Mucosa of rectum (tissue), 2 donors: ENCODE data around the gene ZNF526.

Experiments
- H3K27ac ChIP-seq, 2 donors: one replicate each; pipeline ENCODE4 v1.7.0; 2013; ENCODE audit warnings: inconsistent platforms in 2 of 2, low read depth in 2 of 2, low read length in 2 of 2
- H3K27me3 ChIP-seq, 2 donors: one replicate each; pipeline ENCODE4 v1.7.0; 2013; ENCODE audit warnings: low read length in 2 of 2; ENCODE audit not compliant: control insufficient read depth in 2 of 2, insufficient read depth in 2 of 2
- H3K36me3 ChIP-seq, 2 donors: one replicate each; pipeline ENCODE4 v1.7.0; 2013; ENCODE audit warnings: low read length in 2 of 2; ENCODE audit not compliant: control insufficient read depth in 2 of 2, insufficient read depth in 2 of 2
- H3K4me1 ChIP-seq, 2 donors: one replicate each; pipeline ENCODE4 v1.7.0; 2013; ENCODE audit warnings: low read length in 2 of 2, mild to moderate bottlenecking in 1 of 2; ENCODE audit not compliant: control insufficient read depth in 2 of 2, insufficient read depth in 2 of 2
- H3K4me3 ChIP-seq, 2 donors: one replicate each; pipeline ENCODE4 v1.7.0; 2013; ENCODE audit warnings: low read length in 2 of 2
- H3K9ac ChIP-seq, 2 donors: one replicate each; pipeline ENCODE4 v1.7.0; 2013; ENCODE audit warnings: low read length in 2 of 2, low read depth in 1 of 2, mild to moderate bottlenecking in 1 of 2
- H3K9me3 ChIP-seq, 2 donors: one replicate each; pipeline ENCODE4 v1.7.0; 2013; ENCODE audit warnings: low read length in 2 of 2; ENCODE audit not compliant: control insufficient read depth in 2 of 2
- donor health status: healthy.
- donor health status: Normal muscosa, but diverticular disease.

The ZNF526 gene, protein sequence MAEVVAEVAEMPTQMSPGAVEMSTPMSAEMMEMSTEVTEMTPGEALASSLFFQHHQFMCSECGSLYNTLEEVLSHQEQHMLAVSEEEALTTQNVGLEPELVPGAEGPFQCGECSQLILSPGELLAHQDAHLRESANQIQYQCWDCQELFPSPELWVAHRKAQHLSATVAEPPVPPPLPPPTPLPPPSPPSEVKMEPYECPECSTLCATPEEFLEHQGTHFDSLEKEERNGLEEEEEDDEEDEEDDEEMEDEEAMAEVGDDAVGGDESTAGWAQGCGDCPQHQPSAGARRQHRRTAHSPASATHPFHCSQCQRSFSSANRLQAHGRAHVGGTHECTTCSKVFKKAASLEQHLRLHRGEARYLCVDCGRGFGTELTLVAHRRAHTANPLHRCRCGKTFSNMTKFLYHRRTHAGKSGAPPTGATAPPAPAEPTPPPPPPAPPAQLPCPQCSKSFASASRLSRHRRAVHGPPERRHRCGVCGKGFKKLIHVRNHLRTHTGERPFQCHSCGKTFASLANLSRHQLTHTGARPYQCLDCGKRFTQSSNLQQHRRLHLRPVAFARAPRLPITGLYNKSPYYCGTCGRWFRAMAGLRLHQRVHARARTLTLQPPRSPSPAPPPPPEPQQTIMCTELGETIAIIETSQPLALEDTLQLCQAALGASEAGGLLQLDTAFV

DNA sequence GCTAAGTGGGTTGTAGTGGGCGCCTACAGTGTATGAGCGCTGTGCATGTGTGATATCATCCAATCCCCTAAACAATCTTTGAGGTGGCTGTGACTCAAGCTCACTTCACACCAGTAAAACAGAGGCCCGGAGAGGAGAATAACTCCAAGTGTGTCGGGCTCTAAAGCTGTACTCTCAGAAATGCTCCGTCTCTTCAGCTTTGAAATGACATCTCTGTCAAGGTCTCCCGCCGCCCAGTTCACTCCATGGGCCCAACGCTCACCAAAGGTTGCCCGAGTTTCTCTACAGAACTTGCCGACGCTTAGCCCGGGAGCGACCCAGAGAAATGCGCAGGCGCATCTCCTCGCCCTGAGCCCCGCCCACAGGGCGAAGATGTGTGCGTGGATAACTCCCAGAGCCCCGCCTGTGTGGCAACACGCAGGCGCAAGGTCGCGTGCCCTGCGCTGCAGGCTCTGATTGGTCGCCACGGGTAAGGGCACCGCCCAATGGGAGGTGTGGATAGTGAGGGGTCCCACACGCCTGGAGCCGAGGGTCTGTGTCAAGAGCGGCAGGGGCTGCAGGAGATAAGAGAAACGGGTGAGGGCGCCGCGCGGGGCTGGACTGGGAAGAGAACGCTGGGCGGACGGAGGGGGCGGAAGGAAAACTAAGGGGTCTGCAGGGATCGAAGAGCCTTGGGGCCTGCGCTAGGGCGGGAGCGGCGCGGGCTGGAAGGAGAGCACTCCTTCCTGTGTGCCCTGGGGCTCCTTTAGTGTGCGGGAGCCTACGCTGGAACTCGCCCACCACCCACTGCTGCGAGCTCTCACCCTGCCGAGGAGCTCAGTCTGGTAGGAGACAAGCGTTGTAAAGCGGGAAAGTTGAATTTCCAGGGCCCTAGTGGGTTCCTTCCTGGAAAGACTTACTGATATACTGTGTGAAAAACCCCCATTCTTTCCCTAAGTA lies at the start of gene ZNF526:
TSS of gene ZNF526 (plus strand) at position 501 of the 939 bp plus-strand sequence. CDS start 4,092 bp downstream, outside the sequence.
- Histone ChIP-seq H3K9me3 (no peaks in the 10 kb centered on the region), H3K27ac (peak within 1 kb of the TSS; percentile 78 to 84), H3K4me1 (peaks cover 38 to 46% of the 10 kb centered on the region in 2 donors), H3K27me3 (no peaks in the 10 kb centered on the region), H3K9ac (peak within 1 kb of the TSS; percentile 94), H3K36me3 (peaks cover 11 to 13% of the 10 kb centered on the region in 2 donors), H3K4me3 (peak within 1 kb of the TSS; percentile 92 to 99)

DNA sequence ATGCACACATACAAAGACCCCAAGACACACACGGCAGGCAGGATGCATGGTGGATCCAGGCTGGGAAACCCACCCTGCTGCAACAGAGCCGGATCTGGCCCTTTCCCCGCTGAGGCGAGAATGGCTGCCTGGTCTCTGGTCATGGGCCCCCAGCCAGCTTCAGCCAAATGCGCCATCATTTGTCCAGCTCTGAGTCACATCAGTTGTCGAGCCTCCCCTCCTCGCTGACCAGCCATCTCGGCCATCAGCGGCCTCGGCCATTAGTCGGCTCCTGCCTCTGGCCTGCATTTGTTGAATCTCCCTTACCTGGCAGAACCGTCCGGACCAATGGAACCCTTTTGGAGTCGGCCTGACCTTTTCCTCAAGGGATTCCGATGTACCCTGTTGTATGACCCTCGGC lies 49.4 kb upstream of the ZNF526 start:
- Histone ChIP-seq H3K27me3 (peaks cover 14 to 16% of the 10 kb centered on the region in 2 donors), H3K4me3 (no peak overlapping the region), H3K27ac (no peak overlapping the region), H3K4me1 (no peaks in the 10 kb centered on the region), H3K9me3 (no peaks in the 10 kb centered on the region), H3K36me3 (no peaks in the 10 kb centered on the region), H3K9ac (no peak overlapping the region)

DNA sequence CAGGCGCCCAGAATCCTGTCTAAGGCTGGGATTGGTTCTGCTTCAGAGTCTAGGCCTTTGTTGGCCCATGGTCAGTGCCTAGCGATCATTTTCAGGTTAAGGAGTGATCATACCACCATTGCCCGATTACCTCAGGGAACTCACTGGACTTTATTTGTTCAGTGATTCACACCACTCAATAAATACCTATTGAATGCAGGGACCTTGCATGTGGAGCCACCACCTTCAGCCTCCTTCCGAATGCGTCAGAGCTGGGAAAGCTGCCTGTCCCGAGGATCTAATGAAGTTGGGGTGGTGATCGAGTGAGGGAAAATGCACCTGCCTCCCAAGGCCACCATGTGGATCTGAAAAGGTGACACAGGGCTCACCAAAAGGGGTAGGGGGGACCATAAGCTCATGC lies 47.9 kb upstream of the ZNF526 start:
- H3K27ac ChIP-seq, result no peak overlapping the region
- H3K36me3 ChIP-seq, result no peaks in the 10 kb centered on the region
- no peak overlapping the region for H3K9ac ChIP-seq
- peaks cover 3 to 5% of the 10 kb centered on the region in 2 donors for H3K4me1 ChIP-seq
- peaks cover 22 to 24% of the 10 kb centered on the region in 2 donors for H3K27me3 ChIP-seq
- H3K9me3 ChIP-seq, result no peaks in the 10 kb centered on the region
- H3K4me3 ChIP-seq, result no peak overlapping the region

DNA sequence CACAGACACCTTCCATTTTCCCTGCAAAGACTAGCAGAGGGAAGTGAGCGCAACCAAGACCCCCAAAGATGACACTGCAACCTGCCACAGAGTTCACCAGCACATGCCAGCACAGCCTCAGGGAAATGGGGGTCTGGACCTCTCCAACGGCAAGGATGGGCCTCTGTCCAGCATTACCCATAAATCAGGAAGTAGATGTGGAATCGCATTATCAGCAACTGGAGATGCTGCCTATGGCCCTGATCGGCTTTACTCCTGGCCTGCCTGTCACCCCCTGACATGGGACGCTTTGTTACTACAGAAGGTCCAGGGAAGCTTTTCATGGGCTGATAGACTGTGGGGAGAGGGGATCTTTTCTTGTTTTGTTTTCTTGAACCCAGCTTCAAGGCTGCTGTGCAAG lies 46.4 kb upstream of the ZNF526 start:
- H3K27me3 ChIP-seq, result peaks cover 36 to 38% of the 10 kb centered on the region in 2 donors
- no peaks in the 10 kb centered on the region for H3K36me3 ChIP-seq
- no peak overlapping the region for H3K27ac ChIP-seq
- H3K4me3 ChIP-seq, result no peak overlapping the region
- peaks cover 3 to 8% of the 10 kb centered on the region in 2 donors for H3K4me1 ChIP-seq
- no peak overlapping the region for H3K9ac ChIP-seq
- H3K9me3 ChIP-seq, result no peaks in the 10 kb centered on the region

DNA sequence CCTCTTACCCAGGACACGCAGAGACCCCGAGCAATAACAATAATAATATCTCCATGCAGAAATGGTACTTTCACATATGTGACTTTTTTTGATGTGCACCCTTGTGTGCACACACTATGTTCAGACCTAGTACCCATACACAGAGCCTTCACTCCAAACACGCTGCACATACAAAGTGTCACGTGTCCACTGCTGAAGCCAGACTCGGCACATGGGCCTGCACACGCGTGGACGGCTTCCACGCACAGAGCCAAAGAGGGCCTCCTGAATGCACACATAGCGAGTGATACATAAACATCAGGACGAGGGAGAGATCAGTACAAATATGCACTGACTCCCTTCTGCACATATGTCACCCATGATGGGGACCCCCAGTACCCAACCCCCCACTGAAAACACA lies 45.9 kb upstream of the ZNF526 start:
- Histone ChIP-seq H3K36me3 (no peaks in the 10 kb centered on the region), H3K4me3 (no peak overlapping the region), H3K27me3 (peaks cover 41 to 43% of the 10 kb centered on the region in 2 donors), H3K9ac (no peak overlapping the region), H3K4me1 (peaks cover 3 to 8% of the 10 kb centered on the region in 2 donors), H3K9me3 (no peaks in the 10 kb centered on the region), H3K27ac (no peak overlapping the region)

DNA sequence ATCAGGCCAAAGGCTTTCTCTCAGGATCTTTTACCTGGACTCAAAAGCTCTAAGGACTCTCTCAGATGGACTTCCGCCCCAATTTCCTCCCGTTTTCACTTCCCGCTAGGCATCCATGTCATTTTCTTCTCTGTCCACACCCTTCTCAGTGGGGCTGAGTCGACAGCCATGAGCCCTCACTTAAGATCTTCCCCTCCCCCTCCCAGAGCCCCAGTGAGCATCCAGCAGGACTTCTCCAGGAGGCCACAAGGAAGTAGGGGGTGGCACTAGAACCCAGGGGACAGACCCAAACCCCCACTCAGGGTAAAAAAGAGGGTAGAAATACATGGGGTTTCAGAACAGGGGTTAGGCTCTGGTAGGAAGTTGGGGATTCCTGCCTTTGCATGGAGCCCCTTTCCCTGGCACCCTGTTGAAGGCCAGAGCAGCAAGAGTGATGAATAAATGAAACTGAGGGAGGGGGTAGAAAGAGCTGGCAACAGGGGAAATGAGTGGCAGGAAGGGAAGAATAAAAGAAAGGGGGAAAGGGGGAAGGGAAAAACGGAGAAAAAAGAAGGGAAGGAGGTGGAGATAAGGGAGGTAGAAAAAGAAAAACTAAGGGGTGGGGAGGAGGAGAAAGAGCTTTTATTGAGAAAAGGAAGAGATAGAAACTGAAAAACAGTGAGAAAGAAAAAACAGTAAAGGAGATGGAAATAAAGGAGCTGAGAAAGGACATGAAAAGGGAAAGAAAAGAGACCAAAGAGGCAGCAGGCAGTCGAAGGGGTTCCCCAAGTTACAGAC lies 45.0 kb upstream of the ZNF526 start:
- Histone ChIP-seq H3K36me3 (no peaks in the 10 kb centered on the region), H3K4me1 (peaks cover 3 to 8% of the 10 kb centered on the region in 2 donors), H3K27me3 (peaks cover 50 to 52% of the 10 kb centered on the region in 2 donors), H3K4me3 (no peak overlapping the region), H3K27ac (no peak overlapping the region), H3K9me3 (no peaks in the 10 kb centered on the region), H3K9ac (no peak overlapping the region)

DNA sequence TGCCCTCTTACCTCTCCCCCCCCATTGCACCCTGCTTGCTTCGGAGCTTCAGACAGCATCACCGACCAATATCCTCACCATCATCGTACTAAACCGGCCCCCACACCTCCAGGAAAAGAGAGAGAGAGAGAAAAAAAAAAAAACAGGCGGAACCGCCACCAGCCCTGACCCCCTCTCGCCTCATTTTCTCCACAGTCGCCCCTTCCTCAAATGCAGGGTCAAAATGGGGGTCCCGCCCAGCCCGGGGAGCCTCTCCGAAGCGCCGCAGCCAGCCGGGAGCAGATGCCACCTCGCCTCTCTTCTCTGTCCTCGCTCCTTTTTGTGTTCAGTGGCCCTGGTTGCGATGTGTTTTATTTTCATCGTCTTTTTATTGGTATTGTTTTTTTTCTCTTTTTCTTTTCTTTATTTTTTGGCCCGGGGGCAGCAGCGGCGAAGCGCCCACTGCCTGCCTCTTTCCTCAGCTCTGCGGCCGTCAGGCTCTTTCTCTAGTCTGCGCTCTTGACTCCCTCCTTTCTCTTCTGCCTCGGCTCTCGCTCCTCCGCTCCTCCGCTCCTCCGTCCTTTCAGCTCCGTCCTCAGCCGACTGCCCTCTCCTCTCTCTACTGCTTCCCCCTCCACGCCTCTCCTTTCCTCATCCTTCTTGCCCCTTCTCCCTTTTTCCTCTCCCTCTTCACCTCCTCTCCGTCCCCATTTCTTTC lies 44.0 kb upstream of the ZNF526 start:
- Histone ChIP-seq H3K36me3 (no peaks in the 10 kb centered on the region), H3K4me3 (peak overlapping the region; percentile 49), H3K27ac (no peak overlapping the region), H3K9me3 (no peaks in the 10 kb centered on the region), H3K27me3 (peaks cover 51 to 58% of the 10 kb centered on the region in 2 donors), H3K9ac (no peak overlapping the region), H3K4me1 (peaks cover 3 to 8% of the 10 kb centered on the region in 2 donors)

DNA sequence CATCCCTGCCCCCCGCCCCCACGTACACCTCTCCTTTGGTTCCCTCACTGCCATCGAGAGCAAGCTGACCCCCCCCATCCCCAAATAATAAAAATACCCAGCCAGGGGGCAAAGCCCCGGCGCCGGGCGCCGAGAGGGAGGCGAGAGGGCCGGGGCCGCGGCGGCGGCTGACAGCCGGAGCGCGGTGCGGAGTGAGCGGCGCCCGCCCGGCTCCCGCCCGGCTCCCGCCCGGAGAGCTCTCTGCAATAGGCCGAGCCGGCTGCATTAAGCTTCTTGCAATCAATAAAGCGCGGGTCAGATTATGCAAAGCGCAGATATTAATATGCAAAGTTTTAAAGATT lies 43.5 kb upstream of the ZNF526 start:
- Histone ChIP-seq H3K36me3 (no peaks in the 10 kb centered on the region), H3K27me3 (peaks cover 51 to 58% of the 10 kb centered on the region in 2 donors), H3K9me3 (no peaks in the 10 kb centered on the region), H3K4me1 (peaks cover 3 to 8% of the 10 kb centered on the region in 2 donors), H3K4me3 (peak overlapping the region; percentile 49), H3K27ac (no peak overlapping the region), H3K9ac (no peak overlapping the region)
